SK-N-SH treated with all-trans-retinoic acid at 6 μM for 48 hours (cell line): ENCODE data around the gene TRMO.

Experiments used
- ATAC-seq: fragments of 200-7000 bp; cut with Tn5 transposase; 3 replicates; pipeline ENCODE4 v1.9.1; 2020; ENCODE audit warnings: mild to moderate bottlenecking, moderate library complexity
- ARNTL ChIP-seq: fragments of 450-650 bp; formaldehyde crosslinking; IDR thresholded peaks from 2 replicates; pipeline ENCODE4 v1.5.0; 2020; ENCODE audit warnings: low read depth, mild to moderate bottlenecking, moderate library complexity, borderline replicate concordance
- BACH2 ChIP-seq: fragments of 250-450 bp; sonication (Bioruptor Pico); IDR thresholded peaks from 2 replicates; pipeline ENCODE4 v1.9.0; 2021; ENCODE audit warnings: mild to moderate bottlenecking, borderline replicate concordance
- CREB5 ChIP-seq: fragments of 250-450 bp; sonication (Bioruptor Pico); IDR thresholded peaks from 2 replicates; pipeline ENCODE4 v1.5.1; 2020; ENCODE audit warnings: low read depth, mild to moderate bottlenecking, moderate library complexity
- CSDC2 ChIP-seq: fragments of 250-450 bp; sonication (Bioruptor Pico); IDR thresholded peaks from 2 replicates; pipeline ENCODE4 v1.5.0; 2020; ENCODE audit warnings: mild to moderate bottlenecking, moderate library complexity
- CSRNP3 ChIP-seq: fragments of 250-450 bp; sonication (Bioruptor Pico); IDR thresholded peaks from 2 replicates; pipeline ENCODE4 v1.5.1; 2021; ENCODE audit warnings: mild to moderate bottlenecking, moderate library complexity
- ESRRG ChIP-seq: fragments of 250-450 bp; sonication (Bioruptor Pico); IDR thresholded peaks from 2 replicates; pipeline ENCODE4 v1.6.1; 2021; ENCODE audit warnings: mild to moderate bottlenecking
- GLIS3 ChIP-seq: fragments of 250-450 bp; sonication (Bioruptor Pico); IDR thresholded peaks from 2 replicates; pipeline ENCODE4 v1.5.0; 2020; ENCODE audit warnings: mild to moderate bottlenecking, moderate library complexity
- ISL1 ChIP-seq: fragments of 250-450 bp; sonication (Bioruptor Pico); IDR thresholded peaks from 2 replicates; pipeline ENCODE4 v2.1.2; 2022; ENCODE audit warnings: mild to moderate bottlenecking, moderate library complexity
- OSR1 ChIP-seq: fragments of 250-450 bp; sonication (Bioruptor Pico); IDR thresholded peaks from 2 replicates; pipeline ENCODE4 v1.8.0; 2022; ENCODE audit warnings: moderate library complexity, mild to moderate bottlenecking, inconsistent platforms
- PATZ1 ChIP-seq: fragments of 250-450 bp; sonication (Bioruptor Pico); IDR thresholded peaks from 2 replicates; pipeline ENCODE4 v1.8.0; 2020; ENCODE audit warnings: mild to moderate bottlenecking, moderate library complexity, borderline replicate concordance
- POU6F1 ChIP-seq: fragments of 250-450 bp; sonication (Bioruptor Pico); IDR thresholded peaks from 2 replicates; pipeline ENCODE4 v1.8.0; 2021; ENCODE audit warnings: low read depth, mild to moderate bottlenecking, moderate library complexity, borderline replicate concordance
- RARB ChIP-seq: fragments of 250-450 bp; sonication (Bioruptor Pico); IDR thresholded peaks from 2 replicates; pipeline ENCODE4 v1.8.0; 2021; ENCODE audit warnings: mild to moderate bottlenecking, moderate library complexity
- SNAI2 ChIP-seq: fragments of 250-450 bp; sonication (Bioruptor Pico); IDR thresholded peaks from 2 replicates; pipeline ENCODE4 v1.5.0; 2020; ENCODE audit warnings: mild to moderate bottlenecking, moderate library complexity
- TCF4 ChIP-seq: fragments of 250-450 bp; sonication (Bioruptor Pico); IDR thresholded peaks from 2 replicates; pipeline ENCODE4 v1.8.0; 2021; ENCODE audit warnings: mild to moderate bottlenecking, moderate library complexity, borderline replicate concordance
- TOX ChIP-seq: fragments of 250-450 bp; sonication (Bioruptor Pico); IDR thresholded peaks from 2 replicates; pipeline ENCODE4 v1.8.0; 2021; ENCODE audit warnings: mild to moderate bottlenecking, moderate library complexity, borderline replicate concordance
- TSHZ2 ChIP-seq: fragments of 250-450 bp; sonication (Bioruptor Pico); IDR thresholded peaks from 2 replicates; pipeline ENCODE4 v1.5.0; 2020; ENCODE audit warnings: mild to moderate bottlenecking, moderate library complexity
- ZC3H10 ChIP-seq: fragments of 250-450 bp; sonication (Bioruptor Pico); IDR thresholded peaks from 2 replicates; pipeline ENCODE4 v1.5.1; 2021; ENCODE audit warnings: mild to moderate bottlenecking, moderate library complexity
- ZFP3 ChIP-seq: fragments of 250-450 bp; sonication (Bioruptor Pico); IDR thresholded peaks from 2 replicates; pipeline ENCODE4 v1.5.0; 2020; ENCODE audit warnings: mild to moderate bottlenecking, moderate library complexity
- ZFP30 ChIP-seq: fragments of 450-650 bp; formaldehyde crosslinking; IDR thresholded peaks from 2 replicates; pipeline ENCODE4 v1.5.0; 2022; ENCODE audit warnings: mild to moderate bottlenecking, moderate library complexity
- ZNF565 ChIP-seq: fragments of 450-650 bp; formaldehyde crosslinking; conservative IDR thresholded peaks from 2 replicates; pipeline ENCODE4 v1.5.0; 2020; ENCODE audit warnings: low read depth, mild to moderate bottlenecking, moderate library complexity
- ZNF70 ChIP-seq: fragments of 450-650 bp; formaldehyde crosslinking; IDR thresholded peaks from 2 replicates; pipeline ENCODE4 v1.5.0; 2020; ENCODE audit warnings: mild to moderate bottlenecking, moderate library complexity
- ZNF8 ChIP-seq: fragments of 450-650 bp; formaldehyde crosslinking; IDR thresholded peaks from 2 replicates; pipeline ENCODE4 v1.5.0; 2020; ENCODE audit warnings: mild to moderate bottlenecking, moderate library complexity

The TRMO gene

GRCh38 chr9:97905228-97905627 is 17.1 kb downstream of the TRMO start:
- TF ChIP-seq ZFP3 (no peak), CREB5 (CRISPR knock-in tag) (no peak), ZFP30 (CRISPR knock-in tag) (no peak)
- ATAC-seq = no peak

GRCh38 chr9:97904725-97905124 is 17.6 kb downstream of the TRMO start:
- TF ChIP-seq RARB (no peak), CSRNP3 (CRISPR knock-in tag) (no peak), OSR1 (CRISPR knock-in tag) (no peak), TCF4 (CRISPR knock-in tag) (no peak), ZNF565 (CRISPR knock-in tag) (no peak), CSDC2 (no peak), TSHZ2 (CRISPR knock-in tag) (no peak), ZFP3 (no peak), ESRRG (CRISPR knock-in tag) (no peak), ISL1 (CRISPR knock-in tag) (no peak), ZFP30 (CRISPR knock-in tag) (no peak)
- ATAC-seq = no peak

DNA sequence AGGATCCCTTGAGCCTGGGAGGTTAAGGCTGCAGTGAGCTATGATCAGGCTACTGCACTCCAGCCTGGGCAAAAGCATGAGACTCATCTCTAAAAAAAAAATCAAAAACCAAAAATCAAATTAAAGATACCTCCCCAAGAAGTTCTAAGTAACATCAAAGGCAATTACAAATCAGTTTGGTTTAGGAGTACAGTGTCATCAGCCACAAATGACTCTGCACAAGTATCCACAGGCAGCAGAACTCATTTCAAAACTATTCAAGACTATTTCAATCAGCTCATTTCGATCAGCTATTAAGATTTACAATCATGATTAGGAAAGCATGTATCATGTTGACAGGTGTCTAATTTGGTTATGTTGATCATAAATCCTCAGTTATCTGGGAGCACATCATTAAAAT is 19.1 kb downstream of the TRMO start:
- ATAC-seq = no peak
- TF ChIP-seq ZNF8 = no peak
- TF ChIP-seq CSDC2 = no peak
- TF ChIP-seq BACH2 (CRISPR knock-in tag) = no peak
- no peak for TF ChIP-seq TOX (CRISPR knock-in tag)
- TF ChIP-seq ISL1 (CRISPR knock-in tag) = no peak
- TF ChIP-seq ARNTL (CRISPR knock-in tag) = no peak
- no peak for TF ChIP-seq ZNF565 (CRISPR knock-in tag)

- peak; percentile 80 for ATAC-seq
- TF ChIP-seq ZFP3 = no peak
- no peak for TF ChIP-seq TSHZ2 (CRISPR knock-in tag)
- no peak for TF ChIP-seq ZNF70 (CRISPR knock-in tag)
- TF ChIP-seq ZC3H10 = no peak
- no peak for TF ChIP-seq SNAI2 (CRISPR knock-in tag)
- TF ChIP-seq ESRRG (CRISPR knock-in tag) = no peak
- TF ChIP-seq TCF4 (CRISPR knock-in tag) = no peak
- TF ChIP-seq ISL1 (CRISPR knock-in tag) = no peak
- no peak for TF ChIP-seq GLIS3 (CRISPR knock-in tag)
- TF ChIP-seq PATZ1 (CRISPR knock-in tag) = no peak
- no peak for TF ChIP-seq ZNF565 (CRISPR knock-in tag)
- no peak for TF ChIP-seq OSR1 (CRISPR knock-in tag)
- no peak for TF ChIP-seq CREB5 (CRISPR knock-in tag)
- TF ChIP-seq POU6F1 (CRISPR knock-in tag) = no peak
Observed at GRCh38 chr9:97900738-97901565, 21.3 kb downstream of the TRMO start.
